HG02970 (cell line): ENCODE measurements around the gene MAP4K4.

ENCODE experiments used
- ATAC-seq: cut with Tn5 transposase; IDR thresholded peaks from one replicate; pipeline ENCODE4 v1.9.1; 2021; ENCODE audit warnings: mild to moderate bottlenecking, moderate library complexity, moderate number of reproducible peaks; ENCODE audit not compliant: unreplicated experiment, low FRiP score

Gene MAP4K4

DNA sequence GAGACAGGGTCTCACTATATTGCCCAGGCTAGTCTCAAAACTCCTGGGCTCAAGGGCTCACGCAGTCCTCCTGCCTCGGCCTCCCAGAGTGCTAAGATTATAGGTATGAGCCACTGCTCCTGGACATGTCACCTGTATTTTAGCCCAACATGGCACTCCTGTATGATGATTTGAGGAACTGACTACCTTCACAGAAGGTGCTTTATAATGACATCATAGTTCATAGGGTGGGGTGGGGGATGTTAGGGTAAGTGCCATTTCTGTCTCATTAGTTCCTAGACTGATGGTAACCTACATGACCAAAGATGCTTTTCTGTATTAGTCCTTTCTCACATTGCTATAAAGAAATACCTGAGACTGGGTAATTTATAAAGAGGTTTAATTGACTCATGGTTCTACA, 109.7 kb downstream of the MAP4K4 start:
- ATAC-seq, result no peak

- no peak for ATAC-seq
These were observed 110.6 kb downstream of the MAP4K4 start for GRCh38 chr2:101808006-101808562.

GRCh38 chr2:101809698-101810097, 112.2 kb downstream of the MAP4K4 start:
- ATAC-seq, result no peak

DNA sequence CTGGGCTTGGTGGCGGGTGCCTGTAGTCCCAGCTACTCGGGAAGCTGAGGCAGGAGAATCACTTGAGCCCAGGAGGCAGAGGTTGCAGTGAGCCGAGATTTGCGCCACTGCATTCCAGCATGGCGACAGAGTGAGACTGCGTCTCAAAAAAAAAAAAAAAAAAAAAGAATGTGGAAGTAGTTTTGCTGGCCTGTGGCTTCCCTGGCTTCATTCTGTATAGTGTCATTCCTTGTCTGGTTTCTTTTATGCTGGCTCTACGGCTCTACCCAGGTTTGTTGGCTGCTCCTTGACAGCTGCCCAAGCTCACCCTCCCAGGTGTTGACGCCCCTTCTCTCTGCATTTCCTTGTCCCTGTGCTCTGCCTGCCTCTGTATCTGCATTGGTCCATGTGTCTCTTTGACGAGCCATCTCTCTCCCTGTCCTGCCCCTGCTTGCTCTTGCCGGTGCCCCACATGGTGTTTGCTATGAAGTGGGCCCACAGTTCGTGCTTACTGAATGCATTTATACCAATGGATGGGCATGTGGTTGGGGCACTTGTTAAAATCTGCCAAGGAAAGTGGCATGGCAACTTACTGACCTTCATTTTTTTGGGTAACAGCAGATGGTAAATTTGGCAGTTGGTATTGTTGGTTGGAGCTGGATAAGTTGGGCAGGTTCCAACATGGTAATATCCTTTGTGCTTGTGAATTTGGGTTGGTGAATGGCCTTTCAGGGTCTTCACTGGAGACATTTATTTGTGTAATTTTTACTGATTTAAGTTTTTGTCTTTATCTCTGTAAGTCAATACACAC, 113.9 kb downstream of the MAP4K4 start:
- no peak for ATAC-seq

GRCh38 chr2:101812226-101812625, 114.7 kb downstream of the MAP4K4 start:
- no peak for ATAC-seq

- no peak for ATAC-seq
These were observed 117.2 kb downstream of the MAP4K4 start for GRCh38 chr2:101814752-101815151.

- no peak for ATAC-seq
These were observed 117.6 kb downstream of the MAP4K4 start for GRCh38 chr2:101815154-101815553.

GRCh38 chr2:101815739-101816391, 118.4 kb downstream of the MAP4K4 start:
- no peak for ATAC-seq

DNA sequence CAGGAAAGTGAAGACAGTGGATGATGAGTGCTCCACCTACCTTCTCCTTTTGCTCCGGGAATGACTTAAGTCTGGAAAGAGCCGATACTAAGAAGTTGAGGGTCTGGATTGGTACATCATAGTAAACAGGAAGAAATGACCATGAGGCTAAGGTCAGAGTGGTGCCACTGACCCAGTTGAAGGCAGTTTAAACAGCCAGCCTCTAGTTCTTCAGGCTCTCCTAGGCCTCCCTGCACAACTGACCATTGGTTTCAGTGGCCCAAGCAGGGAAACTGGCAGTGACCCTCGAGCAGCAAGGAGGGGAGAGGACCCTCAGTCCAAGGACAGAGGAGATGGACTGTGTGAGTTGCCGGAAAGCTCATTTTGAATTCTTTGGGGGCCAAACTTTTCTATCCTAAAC, 119.1 kb downstream of the MAP4K4 start:
- no peak for ATAC-seq

DNA sequence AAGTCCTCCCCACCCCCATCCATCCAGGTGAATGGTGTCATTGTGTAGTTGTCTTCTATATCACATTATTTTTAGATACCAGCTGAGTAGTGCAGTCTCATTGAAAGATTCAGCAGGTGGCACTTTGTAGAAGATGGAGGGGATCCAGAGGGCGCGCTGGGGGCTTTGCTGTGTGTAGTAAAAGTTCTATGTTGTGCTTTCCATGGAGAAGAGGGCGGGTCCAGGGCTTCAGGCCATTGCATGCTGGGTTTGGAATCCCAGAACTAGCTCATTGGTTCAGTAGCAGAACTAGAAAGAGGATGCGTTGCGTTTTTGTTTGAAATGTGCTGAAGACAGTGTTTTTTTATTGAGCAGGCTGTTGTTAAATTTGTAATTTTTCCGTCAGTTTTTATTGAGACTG, 120.0 kb downstream of the MAP4K4 start:
- no peak for ATAC-seq

GRCh38 chr2:101818531-101819451, 121.3 kb downstream of the MAP4K4 start:
- ATAC-seq, result no peak

DNA sequence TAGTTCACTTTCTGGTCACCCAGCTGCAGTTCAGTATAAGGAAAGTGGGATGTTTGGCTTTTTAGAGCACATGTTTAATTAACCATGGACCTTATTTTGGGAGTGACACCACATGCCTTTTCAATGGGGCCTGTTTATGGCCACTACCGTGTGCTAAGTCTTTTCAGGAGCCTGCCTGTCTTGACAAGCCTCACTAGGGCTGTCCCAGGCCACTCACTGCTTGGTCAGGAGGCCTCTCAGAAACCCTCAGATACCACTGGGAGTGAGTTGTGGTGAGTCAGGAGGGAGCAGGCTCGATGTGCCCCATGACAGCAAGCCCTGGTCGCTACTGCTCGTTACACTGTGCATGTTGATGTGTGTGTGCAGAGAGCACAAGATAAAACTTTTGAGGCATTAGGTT, 123.0 kb downstream of the MAP4K4 start:
- ATAC-seq, result no peak

DNA sequence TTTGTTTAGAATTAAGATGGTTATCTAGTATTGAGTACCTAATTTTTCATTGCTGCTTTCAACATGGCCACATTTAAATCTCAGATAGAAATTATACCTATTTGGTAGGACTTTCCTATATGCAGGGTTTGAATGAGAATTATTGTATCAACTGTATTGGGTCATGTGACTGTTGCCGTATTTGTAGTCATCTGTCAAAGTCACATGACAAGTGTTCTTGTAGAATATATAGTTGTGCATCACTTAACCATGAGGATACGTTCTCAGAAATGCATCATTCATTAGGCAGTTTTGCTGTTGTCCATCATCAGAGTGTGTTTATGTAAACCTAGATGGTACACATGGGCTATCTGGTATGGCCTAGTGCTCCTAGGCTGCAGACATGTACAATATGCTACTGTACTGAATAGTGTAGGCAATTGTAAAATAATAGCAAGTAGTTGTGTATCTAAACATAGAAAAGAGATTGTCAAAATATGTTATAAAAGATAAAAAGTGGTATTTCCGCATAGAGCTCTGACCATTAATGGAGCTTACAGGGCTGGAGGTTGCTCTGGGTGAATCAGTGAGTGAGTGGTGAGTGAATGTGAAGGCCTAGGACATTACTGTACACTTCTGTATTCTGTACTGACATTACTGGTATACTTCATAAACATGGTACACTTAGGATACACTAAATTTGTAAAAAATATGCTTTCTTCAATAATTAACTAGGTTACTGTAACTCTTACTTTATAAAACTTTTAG, 123.7 kb downstream of the MAP4K4 start:
- no peak for ATAC-seq

GRCh38 chr2:101821828-101822458, 124.4 kb downstream of the MAP4K4 start:
- no peak for ATAC-seq

- ATAC-seq, result no peak
These were observed 125.9 kb downstream of the MAP4K4 start for GRCh38 chr2:101823347-101823791.

- ATAC-seq, result no peak
These were observed 126.4 kb downstream of the MAP4K4 start for GRCh38 chr2:101823859-101824258.

DNA sequence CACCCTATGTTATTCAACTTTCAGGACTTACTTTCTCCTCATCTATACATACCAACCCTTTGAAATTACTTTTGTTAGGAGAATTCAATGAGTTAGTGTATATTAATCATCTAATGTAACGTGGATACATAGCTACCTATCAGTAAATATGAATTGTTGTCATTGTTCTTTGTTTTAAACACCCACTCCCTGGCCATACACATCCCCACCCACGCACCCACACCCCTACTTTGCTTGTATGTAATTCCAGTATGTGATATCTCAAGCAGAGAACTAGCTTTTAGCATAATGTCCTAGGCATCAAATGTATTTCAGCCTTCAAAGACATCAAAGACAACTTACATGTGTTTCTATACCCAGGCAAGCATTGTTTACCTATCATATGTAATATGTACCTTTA, 129.2 kb downstream of the MAP4K4 start:
- ATAC-seq, result no peak

DNA sequence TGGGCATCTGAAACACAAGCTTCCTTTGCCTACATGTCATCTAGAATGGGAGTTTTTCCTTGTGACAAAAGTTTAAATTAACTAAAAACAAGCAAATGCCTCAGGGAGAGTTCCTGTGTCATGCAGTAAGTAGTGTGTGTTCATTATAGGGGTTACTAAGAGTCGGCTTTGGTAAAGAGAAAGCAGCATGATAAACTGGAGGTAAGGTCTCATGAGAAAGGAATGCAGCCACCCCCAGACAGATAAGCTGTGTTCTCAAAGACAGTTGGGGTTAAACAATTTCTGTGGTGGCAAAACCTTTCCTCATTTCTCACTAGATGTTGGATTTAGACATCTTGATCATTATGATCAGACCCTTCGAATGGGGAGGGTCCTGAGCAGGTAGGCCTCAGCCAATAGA, 129.7 kb downstream of the MAP4K4 start:
- no peak for ATAC-seq

DNA sequence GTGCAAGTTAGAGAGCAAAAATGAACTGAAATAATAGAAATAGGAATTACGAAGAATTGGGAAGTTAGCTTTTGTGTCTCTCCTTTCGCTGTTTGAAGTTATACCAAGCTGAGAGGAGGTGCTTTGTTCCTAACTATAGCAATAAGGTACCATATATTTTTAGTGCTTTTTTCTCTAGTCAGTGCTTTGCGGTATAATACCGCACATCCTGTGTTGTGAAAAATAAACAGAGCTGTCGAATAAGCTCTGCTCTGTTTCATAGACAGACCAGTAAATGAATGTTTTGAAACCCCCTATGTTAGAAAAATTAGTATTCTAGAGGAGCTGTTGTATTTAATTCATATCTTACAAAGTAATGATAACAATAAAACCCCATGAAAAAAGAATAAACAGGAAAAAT, 130.8 kb downstream of the MAP4K4 start:
- ATAC-seq, result no peak
